HUES48 (cell line): ENCODE data around the gene PFDN4.

Experiments used
- H3K27ac ChIP-seq: one replicate; pipeline ENCODE4 v1.7.0; 2013; ENCODE audit warnings: low read depth, low read length, inconsistent platforms
- H3K27me3 ChIP-seq: 2 replicates; pipeline ENCODE4 v1.6.1; 2013; ENCODE audit warnings: mild to moderate bottlenecking, low read length; ENCODE audit not compliant: control insufficient read depth, insufficient read depth
- H3K36me3 ChIP-seq: 2 replicates; pipeline ENCODE4 v1.6.1; 2013; ENCODE audit warnings: low read length; ENCODE audit not compliant: control insufficient read depth, insufficient read depth
- H3K4me1 ChIP-seq: 2 replicates; pipeline ENCODE4 v1.6.1; 2013; ENCODE audit warnings: mild to moderate bottlenecking, low read length; ENCODE audit not compliant: control insufficient read depth, insufficient read depth
- H3K4me3 ChIP-seq: 2 replicates; pipeline ENCODE4 v1.5.1; 2013; ENCODE audit warnings: mild to moderate bottlenecking, low read depth, low read length
- H3K9ac ChIP-seq: 2 replicates; pipeline ENCODE4 v1.6.1; 2013; ENCODE audit warnings: mild to moderate bottlenecking, low read depth, low read length, moderate library complexity
- H3K9me3 ChIP-seq: 2 replicates; pipeline ENCODE4 v1.6.1; 2013; ENCODE audit warnings: low read length; ENCODE audit not compliant: control insufficient read depth, insufficient read depth

PFDN4 gene

GRCh38 chr20:54205450-54205849, 2.4 kb upstream of the PFDN4 start:
- H3K9ac ChIP-seq = no peak overlapping the region
- peaks cover 3% of the 10 kb centered on the region; the same call in 1 of the 2 replicates for H3K36me3 ChIP-seq
- no peaks in the 10 kb centered on the region for H3K27me3 ChIP-seq
- H3K27ac ChIP-seq = no peak overlapping the region
- peaks cover 8% of the 10 kb centered on the region for H3K4me1 ChIP-seq
- no peak overlapping the region for H3K4me3 ChIP-seq
- no peaks in the 10 kb centered on the region for H3K9me3 ChIP-seq

- Histone ChIP-seq H3K4me1 (peaks cover 8% of the 10 kb centered on the region), H3K4me3 (peak overlapping the region; percentile 90), H3K27me3 (no peaks in the 10 kb centered on the region), H3K36me3 (peaks cover 14% of the 10 kb centered on the region), H3K27ac (peak overlapping the region; percentile 93), H3K9me3 (no peaks in the 10 kb centered on the region), H3K9ac (no peak overlapping the region)
These were observed 689 bp upstream of the PFDN4 start for GRCh38 chr20:54207053-54207742.

- peak overlapping the region; percentile 90 for H3K4me3 ChIP-seq
- peak overlapping the region; percentile 93 for H3K27ac ChIP-seq
- no peaks in the 10 kb centered on the region for H3K9me3 ChIP-seq
These were observed 775 bp downstream of the PFDN4 start for GRCh38 chr20:54208548-54209176.

GRCh38 chr20:54209216-54209813, 1.4 kb downstream of the PFDN4 start:
- H3K36me3 ChIP-seq = peaks cover 20% of the 10 kb centered on the region
- no peaks in the 10 kb centered on the region for H3K9me3 ChIP-seq
- H3K4me1 ChIP-seq = peaks cover 8% of the 10 kb centered on the region
- no peaks in the 10 kb centered on the region for H3K27me3 ChIP-seq
- H3K9ac ChIP-seq = peak overlapping the region; percentile 14; the same call in 1 of the 2 replicates
- H3K27ac ChIP-seq = no peak overlapping the region
- peak overlapping the region; percentile 90 for H3K4me3 ChIP-seq

More at GRCh38 chr20:54208548-54209176, 775 bp downstream of the PFDN4 start:
- Histone ChIP-seq H3K9ac (peak overlapping the region; percentile 100), H3K4me1 (peaks cover 8% of the 10 kb centered on the region), H3K27me3 (no peaks in the 10 kb centered on the region), H3K36me3 (peaks cover 14% of the 10 kb centered on the region)

GRCh38 chr20:54212226-54212625, 4.3 kb downstream of the PFDN4 start:
- H3K4me1 ChIP-seq = peaks cover 8% of the 10 kb centered on the region
- H3K9me3 ChIP-seq = no peaks in the 10 kb centered on the region
- H3K36me3 ChIP-seq = peaks cover 47% of the 10 kb centered on the region
- no peaks in the 10 kb centered on the region for H3K27me3 ChIP-seq
- H3K9ac ChIP-seq = no peak overlapping the region
- H3K4me3 ChIP-seq = no peak overlapping the region
- H3K27ac ChIP-seq = no peak overlapping the region

GRCh38 chr20:54212871-54213270, 5.0 kb downstream of the PFDN4 start:
- peaks cover 8% of the 10 kb centered on the region for H3K4me1 ChIP-seq
- no peak overlapping the region for H3K27ac ChIP-seq
- peaks cover 53% of the 10 kb centered on the region for H3K36me3 ChIP-seq

GRCh38 chr20:54214566-54214965, 6.7 kb downstream of the PFDN4 start:
- no peak overlapping the region for H3K27ac ChIP-seq
- H3K9me3 ChIP-seq = no peaks in the 10 kb centered on the region
- H3K36me3 ChIP-seq = peaks cover 69% of the 10 kb centered on the region
- no peak overlapping the region for H3K4me3 ChIP-seq
- no peak overlapping the region for H3K9ac ChIP-seq
- H3K27me3 ChIP-seq = no peaks in the 10 kb centered on the region
- H3K4me1 ChIP-seq = peaks cover under 1% of the 10 kb centered on the region; the same call in 1 of the 2 replicates

More at GRCh38 chr20:54212871-54213270, 5.0 kb downstream of the PFDN4 start:
- no peaks in the 10 kb centered on the region for H3K9me3 ChIP-seq
- no peaks in the 10 kb centered on the region for H3K27me3 ChIP-seq
- no peak overlapping the region for H3K4me3 ChIP-seq
- no peak overlapping the region for H3K9ac ChIP-seq

- H3K4me1 ChIP-seq = no peaks in the 10 kb centered on the region
- no peak overlapping the region for H3K4me3 ChIP-seq
- no peaks in the 10 kb centered on the region for H3K9me3 ChIP-seq
- no peak overlapping the region for H3K27ac ChIP-seq
- H3K27me3 ChIP-seq = no peaks in the 10 kb centered on the region
- peaks cover 70% of the 10 kb centered on the region for H3K36me3 ChIP-seq
- H3K9ac ChIP-seq = no peak overlapping the region
These were observed 7.4 kb downstream of the PFDN4 start for GRCh38 chr20:54215157-54215789.

- Histone ChIP-seq H3K4me1 (peaks cover 19% of the 10 kb centered on the region), H3K27ac (no peak overlapping the region), H3K9me3 (no peaks in the 10 kb centered on the region), H3K4me3 (no peak overlapping the region), H3K9ac (no peak overlapping the region), H3K36me3 (peaks cover 58% of the 10 kb centered on the region), H3K27me3 (no peaks in the 10 kb centered on the region)
These were observed 9.9 kb downstream of the PFDN4 start for GRCh38 chr20:54217762-54218161.

- no peaks in the 10 kb centered on the region for H3K9me3 ChIP-seq
- H3K36me3 ChIP-seq = peaks cover 58% of the 10 kb centered on the region
- no peak overlapping the region for H3K4me3 ChIP-seq
- H3K27ac ChIP-seq = no peak overlapping the region
- H3K9ac ChIP-seq = no peak overlapping the region
- H3K27me3 ChIP-seq = no peaks in the 10 kb centered on the region
- peaks cover 22% of the 10 kb centered on the region for H3K4me1 ChIP-seq
These were observed 10.6 kb downstream of the PFDN4 start for GRCh38 chr20:54218470-54218869.
